MM.1S (cell line): Measurements from ENCODE around the gene RFC3.
"Not testable (repeated sequence)": the region's sequence is repeated elsewhere in the genome, so short reads cannot be mapped to it uniquely, and the experiment has no call there.

Source experiments
- DNase-seq: peaks from one replicate; pipeline ENCODE4 v3.0.0-alpha.2; 2015
- H2AFZ ChIP-seq: fragments of 300-600 bp; sonication (generic); 2 replicates; pipeline ENCODE4 v1.6.0; 2016; ENCODE audit warnings: antibody characterized with exemption, low read length
- H3F3A ChIP-seq: fragments of 300-600 bp; sonication (generic); 2 replicates; pipeline ENCODE4 v1.6.1; 2016; ENCODE audit warnings: mild to moderate bottlenecking, antibody characterized with exemption, low read length, moderate library complexity, mixed read lengths; ENCODE audit not compliant: insufficient read depth
- H3K27ac ChIP-seq: fragments of 300-600 bp; sonication (generic); 2 replicates; pipeline ENCODE4 v1.5.1; 2016; ENCODE audit warnings: mild to moderate bottlenecking, low read length
- H3K27me3 ChIP-seq: fragments of 300-600 bp; sonication (generic); replicated peaks from 2 replicates; pipeline ENCODE4 v1.6.0; 2016; ENCODE audit warnings: low read length; ENCODE audit not compliant: insufficient read depth
- H3K36me3 ChIP-seq: fragments of 300-600 bp; sonication (generic); replicated peaks from 2 replicates; pipeline ENCODE4 v1.6.1; 2016; ENCODE audit warnings: mild to moderate bottlenecking, low read length, mixed read lengths; ENCODE audit not compliant: insufficient read depth
- H3K4me1 ChIP-seq: fragments of 300-600 bp; sonication (generic); 2 replicates; pipeline ENCODE4 v1.6.1; 2016; ENCODE audit warnings: low read length, mixed read lengths
- H3K4me2 ChIP-seq: fragments of 300-600 bp; sonication (generic); 2 replicates; pipeline ENCODE4 v1.6.0; 2016; ENCODE audit warnings: low read depth, low read length
- H3K4me3 ChIP-seq: fragments of 300-600 bp; sonication (generic); 2 replicates; pipeline ENCODE4 v1.5.1; 2016; ENCODE audit warnings: low read length, mixed read lengths
- H3K79me2 ChIP-seq: fragments of 300-600 bp; sonication (generic); 2 replicates; pipeline ENCODE4 v1.6.1; 2016; ENCODE audit warnings: mixed run types, low read length, mixed read lengths
- H3K9ac ChIP-seq: fragments of 300-600 bp; sonication (generic); 2 replicates; pipeline ENCODE4 v1.6.1; 2016; ENCODE audit warnings: low read length, mixed read lengths
- H3K9me2 ChIP-seq: fragments of 300-600 bp; sonication (generic); replicated peaks from 2 replicates; pipeline ENCODE4 v1.6.1; 2016; ENCODE audit warnings: mild to moderate bottlenecking, low read length, mixed read lengths; ENCODE audit not compliant: insufficient read depth
- H3K9me3 ChIP-seq: fragments of 300-600 bp; sonication (generic); replicated peaks from 2 replicates; pipeline ENCODE4 v1.6.1; 2016; ENCODE audit warnings: mild to moderate bottlenecking, low read length, mixed read lengths; ENCODE audit not compliant: insufficient read depth
- H4K20me1 ChIP-seq: fragments of 300-600 bp; sonication (generic); 2 replicates; pipeline ENCODE4 v1.6.1; 2016; ENCODE audit warnings: mild to moderate bottlenecking, low read length, moderate library complexity, mixed read lengths; ENCODE audit not compliant: insufficient read depth
- EZH2 ChIP-seq: fragments of 300-600 bp; sonication (generic); optimal IDR thresholded peaks from 2 replicates; pipeline ENCODE3; 2017; ENCODE audit warnings: low read depth, mild to moderate bottlenecking, antibody characterized with exemption, low read length, mixed read lengths
- EZH2phosphoT487 ChIP-seq: fragments of 300-600 bp; sonication (generic); IDR thresholded peaks from 2 replicates; pipeline ENCODE4 v1.6.1; 2018; ENCODE audit warnings: antibody characterized with exemption, low read length
- TF ChIP-seq, protein P1 (sequence below): fragments of 300-600 bp; sonication (generic); IDR thresholded peaks from 2 replicates; pipeline ENCODE4 v1.5.1; 2016; ENCODE audit warnings: antibody characterized with exemption, low read length, mixed read lengths

RFC3 gene

DNA sequence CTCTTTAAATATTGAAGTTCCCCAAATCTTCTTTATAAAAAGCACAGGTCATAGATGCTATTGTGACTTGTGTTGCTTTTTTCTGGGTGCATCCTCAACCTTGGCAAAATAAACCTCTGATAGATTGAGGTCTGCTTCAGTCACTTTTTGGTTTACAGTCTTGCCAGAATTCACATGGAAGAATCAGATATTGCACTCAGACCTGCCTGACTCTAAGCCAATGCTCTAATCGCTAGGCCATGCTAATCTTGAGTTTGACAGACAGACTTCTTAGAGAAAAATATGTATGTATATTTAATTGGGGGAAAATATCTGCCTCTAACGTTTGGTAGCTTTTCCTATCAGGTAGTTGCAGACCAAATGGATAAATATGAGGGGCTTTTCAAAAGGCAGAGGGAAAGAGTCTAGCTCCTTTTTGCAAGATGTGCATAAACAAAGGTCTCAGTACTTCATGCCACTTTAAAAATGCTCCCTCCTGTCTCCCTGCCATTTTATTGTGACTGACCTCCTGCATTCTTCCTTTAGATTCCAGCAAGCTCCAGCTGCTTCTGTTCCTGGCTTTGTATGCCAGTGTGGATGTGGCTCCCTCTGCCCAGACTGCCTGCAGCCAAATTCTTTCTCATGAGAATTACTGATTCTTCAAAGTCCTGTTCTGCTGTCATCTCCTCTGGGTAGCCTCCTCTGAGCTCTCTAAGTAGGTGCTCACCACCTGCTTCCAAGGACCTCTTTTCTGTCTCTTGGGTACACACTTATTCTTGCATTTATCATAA is 42.4 kb upstream of the RFC3 start:
- Histone ChIP-seq H3K9ac (no peak overlapping the region), H3K27ac (no peak overlapping the region), H3K27me3 (no peaks in the 10 kb centered on the region)

DNA sequence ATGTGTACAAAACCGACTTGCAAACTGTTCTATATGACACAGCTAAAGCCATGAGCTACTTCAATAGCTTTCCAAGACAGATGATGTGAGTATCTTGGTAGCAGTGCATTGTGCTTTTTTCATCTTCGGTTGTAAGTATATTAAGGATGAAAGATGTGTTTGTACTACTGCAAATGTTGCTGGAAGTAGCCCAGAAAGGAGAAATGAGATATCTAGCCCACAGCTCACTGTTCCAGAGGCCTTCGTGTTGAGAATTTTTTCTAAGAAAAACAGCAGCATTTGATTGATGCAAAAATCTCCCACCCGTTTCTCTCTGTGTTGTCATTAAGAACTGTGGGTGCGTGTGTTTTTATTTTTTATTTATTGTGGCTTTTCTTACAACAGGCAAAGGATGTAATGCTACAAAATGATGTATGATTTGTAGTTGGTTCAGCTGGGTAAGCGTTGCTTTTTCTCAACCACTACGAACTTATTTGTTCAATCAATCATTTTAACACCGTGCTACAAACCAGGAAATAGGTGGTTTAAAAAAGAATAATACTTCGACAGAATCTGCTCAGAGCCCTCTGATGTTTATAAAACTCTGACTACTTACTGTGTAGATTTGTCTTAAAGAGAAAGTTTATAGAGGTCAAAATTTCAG is 41.6 kb upstream of the RFC3 start:
- Histone ChIP-seq H3K4me2 (no peak overlapping the region), H3K36me3 (no peaks in the 10 kb centered on the region), H3K27me3 (no peaks in the 10 kb centered on the region), H3K9me2 (no peaks in the 10 kb centered on the region), H2AFZ (no peak overlapping the region), H3K9ac (no peak overlapping the region), H3K4me3 (no peak overlapping the region), H3F3A (no peaks in the 10 kb centered on the region), H3K4me1 (no peaks in the 10 kb centered on the region), H3K9me3 (no peaks in the 10 kb centered on the region), H3K79me2 (no peaks in the 10 kb centered on the region), H3K27ac (no peak overlapping the region), H4K20me1 (no peaks in the 10 kb centered on the region)
- DNase-seq: no peak
- TF ChIP-seq, protein P1, sequence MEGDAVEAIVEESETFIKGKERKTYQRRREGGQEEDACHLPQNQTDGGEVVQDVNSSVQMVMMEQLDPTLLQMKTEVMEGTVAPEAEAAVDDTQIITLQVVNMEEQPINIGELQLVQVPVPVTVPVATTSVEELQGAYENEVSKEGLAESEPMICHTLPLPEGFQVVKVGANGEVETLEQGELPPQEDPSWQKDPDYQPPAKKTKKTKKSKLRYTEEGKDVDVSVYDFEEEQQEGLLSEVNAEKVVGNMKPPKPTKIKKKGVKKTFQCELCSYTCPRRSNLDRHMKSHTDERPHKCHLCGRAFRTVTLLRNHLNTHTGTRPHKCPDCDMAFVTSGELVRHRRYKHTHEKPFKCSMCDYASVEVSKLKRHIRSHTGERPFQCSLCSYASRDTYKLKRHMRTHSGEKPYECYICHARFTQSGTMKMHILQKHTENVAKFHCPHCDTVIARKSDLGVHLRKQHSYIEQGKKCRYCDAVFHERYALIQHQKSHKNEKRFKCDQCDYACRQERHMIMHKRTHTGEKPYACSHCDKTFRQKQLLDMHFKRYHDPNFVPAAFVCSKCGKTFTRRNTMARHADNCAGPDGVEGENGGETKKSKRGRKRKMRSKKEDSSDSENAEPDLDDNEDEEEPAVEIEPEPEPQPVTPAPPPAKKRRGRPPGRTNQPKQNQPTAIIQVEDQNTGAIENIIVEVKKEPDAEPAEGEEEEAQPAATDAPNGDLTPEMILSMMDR: no peak
- no peak for TF ChIP-seq EZH2phosphoT487
- no peak for TF ChIP-seq EZH2

More for the DNA sequence above, 42.4 kb upstream of the RFC3 start:
- Histone ChIP-seq H3K9me2 (no peaks in the 10 kb centered on the region), H3F3A (no peaks in the 10 kb centered on the region), H3K36me3 (no peaks in the 10 kb centered on the region), H3K79me2 (no peaks in the 10 kb centered on the region), H4K20me1 (no peaks in the 10 kb centered on the region), H2AFZ (no peak overlapping the region), H3K4me2 (no peak overlapping the region), H3K9me3 (no peaks in the 10 kb centered on the region), H3K4me3 (no peak overlapping the region), H3K4me1 (no peaks in the 10 kb centered on the region)
- TF ChIP-seq EZH2phosphoT487 (no peak), EZH2 (no peak)
- TF ChIP-seq, protein P1: no peak
- no peak for DNase-seq

DNA sequence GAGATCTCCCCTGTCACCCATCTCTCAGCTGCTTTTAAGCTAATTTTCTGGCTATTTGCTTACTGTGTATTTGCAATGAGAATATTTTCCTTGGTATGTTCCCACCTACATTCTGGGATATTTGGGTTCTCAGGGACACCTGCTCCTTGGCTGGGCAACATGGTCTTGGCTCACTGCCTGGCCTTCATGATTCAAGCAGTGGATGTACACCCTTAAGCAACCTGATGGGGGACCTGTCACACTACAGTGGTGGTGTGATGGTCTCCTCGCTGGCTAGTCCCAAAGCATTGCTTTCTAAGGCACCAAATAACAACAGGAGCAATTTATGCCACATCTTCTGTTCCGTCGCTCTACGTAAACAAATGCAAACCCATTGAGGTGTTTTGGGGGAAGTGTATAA is 35.3 kb upstream of the RFC3 start:
- no peak for DNase-seq
- Histone ChIP-seq H3K9ac (no peak overlapping the region), H3K4me2 (no peak overlapping the region), H3K27me3 (no peaks in the 10 kb centered on the region), H3K36me3 (no peaks in the 10 kb centered on the region), H2AFZ (no peak overlapping the region), H3K4me1 (no peaks in the 10 kb centered on the region), H3K9me3 (no peaks in the 10 kb centered on the region), H4K20me1 (no peaks in the 10 kb centered on the region), H3F3A (no peaks in the 10 kb centered on the region), H3K9me2 (no peaks in the 10 kb centered on the region), H3K79me2 (no peaks in the 10 kb centered on the region), H3K4me3 (no peak overlapping the region), H3K27ac (no peak overlapping the region)
- TF ChIP-seq, protein P1: no peak
- TF ChIP-seq EZH2phosphoT487 (no peak), EZH2 (no peak)

DNA sequence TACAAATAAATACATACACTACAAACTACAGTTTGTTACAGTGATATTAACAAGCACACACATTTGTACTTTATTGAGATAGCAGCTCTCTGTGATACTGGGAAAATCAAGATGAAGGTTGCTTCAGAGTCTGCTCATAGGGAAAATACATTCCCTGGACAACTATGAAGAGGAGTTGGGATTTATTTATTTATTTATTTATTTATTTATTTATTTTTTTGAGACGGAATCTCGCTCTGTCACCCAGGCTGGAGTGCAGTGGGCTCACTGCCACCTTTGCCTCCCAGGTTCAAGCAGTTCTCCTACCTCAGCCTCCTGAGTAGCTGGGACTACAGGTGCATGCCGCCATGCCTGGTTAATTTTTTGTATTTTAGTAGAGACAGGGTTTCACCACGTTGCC is 34.7 kb upstream of the RFC3 start:
- H3K36me3 ChIP-seq, H3K9ac ChIP-seq, H3K9me3 ChIP-seq, H3K79me2 ChIP-seq, H3F3A ChIP-seq, H3K4me1 ChIP-seq, H2AFZ ChIP-seq, H3K4me3 ChIP-seq, H3K4me2 ChIP-seq, DNase-seq, H3K27me3 ChIP-seq, H3K9me2 ChIP-seq, H4K20me1 ChIP-seq, H3K27ac ChIP-seq: not testable (repeated sequence)
